Measurements from ENCODE around the gene CATSPERZ. TPM values are rescaled to one million over a fixed set of nuclear protein-coding genes. Genes with fewer than 3 reads are reported as not detected.

The CATSPERZ gene
- total and polyA plus RNA-seq, 2 experiments from 2014 or later = not detected

DNA sequence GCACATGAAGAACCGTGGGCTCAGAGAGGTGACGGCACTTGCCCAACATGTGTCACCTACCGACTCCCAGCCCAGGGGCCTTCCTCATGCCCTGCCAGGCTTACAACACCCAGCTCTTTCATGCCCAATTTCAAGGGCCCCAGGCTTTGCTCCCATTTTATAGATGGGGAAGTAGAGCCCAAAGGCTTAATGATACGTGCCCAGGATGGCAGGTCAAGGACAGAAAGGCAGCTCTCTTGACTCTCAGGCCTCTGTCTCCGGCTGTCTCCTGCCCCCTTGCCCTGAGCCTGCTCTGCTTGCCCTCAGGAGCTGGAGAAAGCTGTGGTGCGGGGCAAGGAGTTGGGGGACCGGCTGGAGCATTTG, 48.8 kb downstream of the CATSPERZ start:
- Histone ChIP-seq H3K9ac (no peak overlapping the region), H3K27ac (no peak overlapping the region), H2AFZ (no peak overlapping the region), H3K4me1 (ENCODE audit: insufficient read depth) (no peaks in the 10 kb centered on the region), H3K4me3 (no peak overlapping the region), H3K9me2 (ENCODE audit: insufficient read depth) (no peaks in the 10 kb centered on the region), H3K9me3 (ENCODE audit: low read depth) (no peaks in the 10 kb centered on the region), H3K36me3 (ENCODE audit: low read depth) (no peaks in the 10 kb centered on the region), H3F3A (ENCODE audit: insufficient read depth) (no peaks in the 10 kb centered on the region), H3K79me2 (ENCODE audit: insufficient read depth) (no peaks in the 10 kb centered on the region), H3K27me3 (replicated peaks; ENCODE audit: insufficient read depth) (no peaks in the 10 kb centered on the region), H3K4me2 (ENCODE audit: unreplicated experiment) (no peak overlapping the region), H4K20me1 (ENCODE audit: insufficient read depth) (no peaks in the 10 kb centered on the region)
- DNase-seq = no peak
- WGBS, 2 experiments (ENCODE audit: low coverage in 1 of 2, low lambda C conversion rate in 2 of 2, missing lambda C conversion rate in 2 of 2) = 86 to 87% methylated on average over 7 of the region's 7 CpGs
- TF ChIP-seq EZH2phosphoT487 (IDR thresholded peaks at IDR 0.05; ENCODE audit: insufficient read depth, low read depth) (no peak), EZH2 (IDR thresholded peaks at IDR 0.05; ENCODE audit: insufficient read depth, poor library complexity, severe bottlenecking) (no peak)
- in situ Hi-C loops (cut with MboI) = no loop called here

- no peak for TF ChIP-seq EZH2 (IDR thresholded peaks at IDR 0.05; ENCODE audit: insufficient read depth, poor library complexity, severe bottlenecking)
- TF ChIP-seq EZH2phosphoT487 (IDR thresholded peaks at IDR 0.05; ENCODE audit: insufficient read depth, low read depth) = no peak
- Histone ChIP-seq H3K36me3 (ENCODE audit: low read depth) (no peaks in the 10 kb centered on the region), H3K27ac (no peak overlapping the region), H3K79me2 (ENCODE audit: insufficient read depth) (no peaks in the 10 kb centered on the region), H3K4me3 (no peak overlapping the region), H3F3A (ENCODE audit: insufficient read depth) (no peaks in the 10 kb centered on the region), H4K20me1 (ENCODE audit: insufficient read depth) (no peaks in the 10 kb centered on the region), H3K9me2 (ENCODE audit: insufficient read depth) (no peaks in the 10 kb centered on the region), H3K9me3 (ENCODE audit: low read depth) (no peaks in the 10 kb centered on the region), H3K27me3 (replicated peaks; ENCODE audit: insufficient read depth) (no peaks in the 10 kb centered on the region), H3K9ac (no peak overlapping the region), H3K4me2 (ENCODE audit: unreplicated experiment) (no peak overlapping the region), H3K4me1 (ENCODE audit: insufficient read depth) (no peaks in the 10 kb centered on the region), H2AFZ (no peak overlapping the region)
- in situ Hi-C loops (cut with MboI) = no loop called here
- DNase-seq = no peak
- 81 to 92% methylated on average over 6 to 11 of the region's 11 CpGs for WGBS, 2 experiments (ENCODE audit: low coverage in 1 of 2, low lambda C conversion rate in 2 of 2, missing lambda C conversion rate in 2 of 2)
These were observed 49.2 kb downstream of the CATSPERZ start for GRCh38 chr11:64349404-64349803.

- Histone ChIP-seq H3K4me2 (ENCODE audit: unreplicated experiment) (no peak overlapping the region), H3F3A (ENCODE audit: insufficient read depth) (peaks cover 4% of the 10 kb centered on the region; the same call in 1 of the 2 replicates), H4K20me1 (ENCODE audit: insufficient read depth) (no peaks in the 10 kb centered on the region), H3K9me3 (ENCODE audit: low read depth) (no peaks in the 10 kb centered on the region), H3K4me1 (ENCODE audit: insufficient read depth) (peaks cover 4% of the 10 kb centered on the region; the same call in 1 of the 2 replicates), H3K9me2 (ENCODE audit: insufficient read depth) (no peaks in the 10 kb centered on the region), H3K27me3 (replicated peaks; ENCODE audit: insufficient read depth) (no peaks in the 10 kb centered on the region), H3K9ac (no peak overlapping the region), H3K27ac (no peak overlapping the region), H3K79me2 (ENCODE audit: insufficient read depth) (no peaks in the 10 kb centered on the region), H3K36me3 (ENCODE audit: low read depth) (no peaks in the 10 kb centered on the region), H2AFZ (no peak overlapping the region), H3K4me3 (no peak overlapping the region)
- no peak for DNase-seq
- in situ Hi-C loops (cut with MboI) = no loop called here
- no peak for TF ChIP-seq EZH2phosphoT487 (IDR thresholded peaks at IDR 0.05; ENCODE audit: insufficient read depth, low read depth)
- TF ChIP-seq EZH2 (IDR thresholded peaks at IDR 0.05; ENCODE audit: insufficient read depth, poor library complexity, severe bottlenecking) = no peak
- 82 to 88% methylated on average over 15 to 18 of the region's 18 CpGs for WGBS, 2 experiments (ENCODE audit: low coverage in 1 of 2, low lambda C conversion rate in 2 of 2, missing lambda C conversion rate in 2 of 2)
These were observed 51.0 kb downstream of the CATSPERZ start for GRCh38 chr11:64351136-64351631.

DNA sequence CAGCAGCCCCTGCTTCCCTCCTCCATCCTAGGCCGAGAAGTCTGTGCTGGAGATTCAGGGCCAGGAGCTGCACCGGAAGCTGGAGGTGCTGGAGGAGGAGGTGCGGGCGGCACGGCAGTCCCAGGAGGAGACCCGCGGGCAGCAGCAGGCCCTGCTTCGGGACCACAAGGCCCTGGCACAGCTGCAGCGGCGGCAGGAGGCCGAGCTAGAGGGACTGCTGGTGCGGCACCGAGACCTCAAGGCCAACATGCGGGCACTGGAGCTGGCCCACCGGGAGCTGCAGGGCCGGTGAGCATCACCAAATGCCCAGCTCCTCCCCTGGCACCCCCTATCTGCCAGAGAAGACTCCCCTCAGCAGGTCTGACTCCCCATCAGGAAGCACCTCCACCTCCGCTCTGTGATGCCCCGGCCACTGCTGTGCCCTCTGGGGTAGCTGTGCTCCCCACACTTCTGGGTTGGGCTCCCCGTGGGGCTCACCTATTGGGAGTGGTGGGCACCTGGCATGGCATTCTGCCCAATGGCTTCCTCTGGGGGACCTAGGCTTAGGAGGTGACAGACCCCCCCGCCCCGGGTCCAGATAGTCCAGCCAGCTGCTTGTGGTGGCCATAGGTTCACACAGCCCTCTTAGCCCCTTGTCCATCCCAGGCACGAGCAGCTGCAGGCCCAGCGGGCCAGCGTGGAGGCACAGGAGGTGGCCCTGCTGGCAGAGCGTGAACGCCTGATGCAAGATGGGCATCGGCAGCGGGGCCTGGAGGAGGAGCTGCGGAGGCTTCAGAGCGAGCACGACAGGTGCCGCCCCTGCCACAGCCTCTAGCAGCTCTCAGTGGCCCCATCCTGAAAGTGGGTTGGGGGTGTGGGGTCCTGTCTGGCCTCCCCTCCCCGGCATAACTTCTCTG, 52.2 kb downstream of the CATSPERZ start:
- Histone ChIP-seq H3K27me3 (replicated peaks; ENCODE audit: insufficient read depth) (no peaks in the 10 kb centered on the region), H4K20me1 (ENCODE audit: insufficient read depth) (no peaks in the 10 kb centered on the region), H3K27ac (no peak overlapping the region), H3K36me3 (ENCODE audit: low read depth) (no peaks in the 10 kb centered on the region), H3K9ac (no peak overlapping the region), H3K79me2 (ENCODE audit: insufficient read depth) (no peaks in the 10 kb centered on the region), H3K4me2 (ENCODE audit: unreplicated experiment) (no peak overlapping the region), H3F3A (ENCODE audit: insufficient read depth) (peaks cover 4% of the 10 kb centered on the region; the same call in 1 of the 2 replicates), H3K9me2 (ENCODE audit: insufficient read depth) (no peaks in the 10 kb centered on the region), H3K9me3 (ENCODE audit: low read depth) (no peaks in the 10 kb centered on the region), H2AFZ (no peak overlapping the region), H3K4me3 (no peak overlapping the region), H3K4me1 (ENCODE audit: insufficient read depth) (peaks cover 4% of the 10 kb centered on the region; the same call in 1 of the 2 replicates)
- in situ Hi-C loops (cut with MboI) = no loop called here
- 80 to 87% methylated on average over 32 to 33 of the region's 33 CpGs for WGBS, 2 experiments (ENCODE audit: low coverage in 1 of 2, low lambda C conversion rate in 2 of 2, missing lambda C conversion rate in 2 of 2)
- TF ChIP-seq EZH2 (IDR thresholded peaks at IDR 0.05; ENCODE audit: insufficient read depth, poor library complexity, severe bottlenecking) = no peak
- no peak for TF ChIP-seq EZH2phosphoT487 (IDR thresholded peaks at IDR 0.05; ENCODE audit: insufficient read depth, low read depth)
- DNase-seq = no peak
